HG02938 (cell line): ENCODE measurements around the gene HNRNPM.

ENCODE experiments used
- ATAC-seq: cut with Tn5 transposase; IDR thresholded peaks from one replicate; pipeline ENCODE4 v1.9.1; 2021; ENCODE audit warnings: mild to moderate bottlenecking, moderate library complexity; ENCODE audit not compliant: unreplicated experiment

HNRNPM gene

DNA sequence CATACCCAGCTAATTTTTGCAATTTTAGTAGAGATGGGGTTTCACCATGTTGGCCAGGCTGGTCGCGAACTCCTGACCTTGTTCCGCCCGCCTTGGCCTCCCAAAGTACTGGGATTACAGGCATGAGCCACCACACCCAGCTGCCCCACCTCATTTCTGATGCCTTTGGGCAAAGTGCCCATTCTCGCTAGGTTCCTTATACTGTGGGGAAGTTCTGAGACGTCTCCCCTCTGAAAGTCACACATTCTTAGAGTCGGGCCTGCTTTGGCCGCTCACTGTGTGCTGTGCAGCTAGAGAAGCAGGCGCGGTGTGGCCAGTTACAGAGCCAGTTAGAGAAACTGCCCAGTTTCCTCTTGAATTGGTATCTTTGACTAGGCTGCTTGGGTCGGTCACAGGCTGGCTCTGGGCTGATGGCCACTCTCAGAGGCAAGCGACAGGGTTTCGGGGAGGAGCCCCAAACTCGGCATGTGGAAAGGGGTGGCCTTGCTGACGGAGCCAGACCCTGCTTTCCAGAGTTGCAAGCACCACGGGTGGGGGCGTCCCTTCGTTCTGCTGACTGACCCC, 39.6 kb downstream of the HNRNPM start:
- no peak for ATAC-seq

DNA sequence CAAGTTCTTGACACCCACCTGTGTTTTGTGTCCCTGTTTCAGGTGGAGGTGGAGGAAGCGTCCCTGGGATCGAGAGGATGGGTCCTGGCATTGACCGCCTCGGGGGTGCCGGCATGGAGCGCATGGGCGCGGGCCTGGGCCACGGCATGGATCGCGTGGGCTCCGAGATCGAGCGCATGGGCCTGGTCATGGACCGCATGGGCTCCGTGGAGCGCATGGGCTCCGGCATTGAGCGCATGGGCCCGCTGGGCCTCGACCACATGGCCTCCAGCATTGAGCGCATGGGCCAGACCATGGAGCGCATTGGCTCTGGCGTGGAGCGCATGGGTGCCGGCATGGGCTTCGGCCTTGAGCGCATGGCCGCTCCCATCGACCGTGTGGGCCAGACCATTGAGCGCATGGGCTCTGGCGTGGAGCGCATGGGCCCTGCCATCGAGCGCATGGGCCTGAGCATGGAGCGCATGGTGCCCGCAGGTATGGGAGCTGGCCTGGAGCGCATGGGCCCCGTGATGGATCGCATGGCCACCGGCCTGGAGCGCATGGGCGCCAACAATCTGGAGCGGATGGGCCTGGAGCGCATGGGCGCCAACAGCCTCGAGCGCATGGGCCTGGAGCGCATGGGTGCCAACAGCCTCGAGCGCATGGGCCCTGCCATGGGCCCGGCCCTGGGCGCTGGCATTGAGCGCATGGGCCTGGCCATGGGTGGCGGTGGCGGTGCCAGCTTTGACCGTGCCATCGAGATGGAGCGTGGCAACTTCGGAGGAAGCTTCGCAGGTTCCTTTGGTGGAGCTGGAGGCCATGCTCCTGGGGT, 41.0 kb downstream of the HNRNPM start:
- no peak for ATAC-seq

DNA sequence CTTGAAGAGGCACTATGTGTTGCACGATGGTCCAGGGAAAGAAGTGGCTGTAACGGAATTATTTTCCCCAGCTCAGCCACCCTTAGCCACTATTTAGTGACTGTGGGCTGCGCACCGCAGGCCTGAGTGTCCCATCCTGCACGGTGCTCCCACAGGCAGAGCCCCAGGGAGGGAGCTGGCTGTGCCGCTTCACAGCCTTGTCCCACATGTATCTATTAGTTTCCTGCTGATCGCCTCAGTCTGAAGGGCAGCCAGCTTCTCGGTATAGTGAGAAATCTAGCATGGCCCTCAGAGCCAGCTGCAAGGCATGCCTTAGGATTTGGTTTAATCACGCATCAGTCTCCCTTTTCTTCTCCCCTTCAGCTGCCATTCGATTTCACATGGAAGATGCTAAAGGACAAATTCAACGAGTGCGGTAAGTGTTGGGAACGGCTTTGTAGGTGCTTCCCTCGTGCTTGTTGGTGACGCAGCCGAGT, 41.9 kb downstream of the HNRNPM start:
- ATAC-seq: no peak

DNA sequence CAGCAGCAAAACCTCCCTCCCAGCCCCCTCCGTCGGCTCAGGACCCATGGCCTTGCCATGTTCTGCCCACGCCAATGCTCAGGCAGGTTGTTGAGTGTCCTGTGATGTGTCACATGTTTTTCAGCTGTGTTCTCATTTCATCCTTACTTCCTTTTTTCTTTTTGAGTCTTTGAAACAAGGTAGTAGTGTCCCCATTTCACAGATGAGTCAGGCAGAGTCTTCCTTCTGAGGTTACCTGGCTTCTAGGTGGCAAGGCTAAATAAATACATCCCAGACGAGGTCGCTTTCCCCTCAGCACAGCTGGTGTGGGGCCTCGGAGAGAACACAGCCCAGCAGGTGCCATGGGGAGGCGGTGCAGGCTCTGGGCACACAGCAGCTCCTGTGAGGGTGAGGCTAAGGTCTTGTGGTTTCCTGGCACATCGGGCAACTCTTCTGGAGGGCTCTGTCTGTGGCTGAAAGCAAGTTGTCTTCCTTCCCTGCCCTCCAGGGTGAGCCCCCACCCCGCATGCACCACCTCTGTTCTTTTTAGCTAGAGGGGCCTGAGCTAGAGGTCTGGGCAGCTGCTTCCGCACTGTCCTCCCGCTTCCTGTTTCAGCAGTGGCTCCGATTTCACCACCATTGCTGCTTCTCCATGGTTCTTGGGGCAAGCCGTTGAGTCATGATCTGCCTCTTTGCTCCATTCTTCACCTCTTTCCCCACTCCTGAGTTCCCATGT, 42.5 kb downstream of the HNRNPM start:
- peak; percentile 43 for ATAC-seq

DNA sequence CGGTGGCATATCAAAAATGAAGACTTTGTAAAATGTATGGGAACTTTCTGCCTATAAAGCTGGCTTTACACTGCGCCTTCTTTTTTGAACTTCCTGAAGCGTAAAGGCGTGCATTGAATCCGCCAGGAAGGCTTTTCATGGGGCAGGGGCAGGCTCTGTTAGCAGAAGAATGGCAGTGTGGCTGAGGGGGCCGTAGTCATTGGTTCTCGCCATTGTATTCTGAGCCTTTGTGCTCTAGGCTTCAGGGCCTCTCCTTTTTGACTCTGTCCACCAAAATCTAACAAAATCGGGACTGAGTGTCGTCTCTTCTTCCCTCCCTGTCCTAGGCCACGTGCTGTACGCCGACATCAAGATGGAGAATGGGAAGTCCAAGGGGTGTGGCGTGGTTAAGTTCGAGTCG, 43.6 kb downstream of the HNRNPM start:
- ATAC-seq: no peak

DNA sequence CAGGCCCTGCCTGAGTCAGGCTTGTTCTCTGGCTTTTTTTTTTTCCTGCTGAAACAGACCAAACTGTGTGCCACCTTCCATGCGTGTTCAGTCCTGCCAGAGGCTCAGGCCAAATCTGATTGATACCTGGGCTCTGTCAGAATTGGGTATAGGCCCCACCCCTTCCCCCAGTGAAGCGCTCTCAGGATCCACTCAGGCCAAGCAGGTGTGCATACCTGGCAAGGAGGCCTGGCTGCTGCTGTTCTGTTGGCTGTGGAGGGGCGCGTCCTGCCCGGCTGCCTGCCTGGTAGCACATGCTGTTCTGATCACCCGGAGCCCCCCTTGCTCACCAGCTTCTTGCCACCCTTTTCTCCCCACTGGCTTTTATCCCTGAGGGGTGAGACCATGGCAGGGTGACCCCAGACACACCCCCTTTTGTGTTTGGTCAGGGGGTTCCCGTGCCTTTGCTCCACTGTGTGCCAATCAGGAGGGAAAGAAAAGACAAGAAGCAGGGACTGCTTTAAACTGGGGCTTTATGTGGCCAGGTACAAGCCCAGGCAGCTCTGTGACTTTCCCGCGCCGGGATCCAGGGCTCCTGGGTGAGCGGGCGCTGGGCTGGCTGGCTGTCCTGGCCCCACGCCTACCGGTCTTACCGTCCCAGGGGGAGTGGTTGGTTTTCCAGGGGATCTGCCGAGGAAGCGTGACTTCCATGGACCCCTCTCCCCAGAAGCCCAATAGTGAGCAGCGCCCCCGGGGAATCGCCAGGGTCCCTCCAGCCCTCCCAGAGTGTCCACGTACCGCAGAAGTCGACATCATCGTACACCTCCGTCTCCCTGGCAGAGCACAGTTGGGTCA, 45.0 kb downstream of the HNRNPM start:
- no peak for ATAC-seq

DNA sequence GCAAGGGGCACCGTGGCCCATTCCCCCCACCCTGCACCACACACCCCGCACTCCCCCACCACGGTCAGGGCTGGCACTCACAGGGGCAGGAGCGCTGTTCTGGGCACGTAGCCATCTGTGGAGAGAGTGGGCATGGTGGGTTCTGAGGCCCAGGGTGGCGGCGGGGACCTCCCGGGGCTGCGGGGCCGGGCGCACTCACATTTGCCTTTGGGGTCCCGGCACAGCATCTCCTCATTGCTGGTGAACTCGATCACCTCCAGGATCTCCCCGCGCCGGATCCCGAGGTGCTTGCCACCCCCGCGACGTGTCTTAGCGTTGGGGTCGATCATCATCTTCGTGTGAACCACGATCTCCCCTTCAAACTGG, 45.6 kb downstream of the HNRNPM start:
- no peak for ATAC-seq

DNA sequence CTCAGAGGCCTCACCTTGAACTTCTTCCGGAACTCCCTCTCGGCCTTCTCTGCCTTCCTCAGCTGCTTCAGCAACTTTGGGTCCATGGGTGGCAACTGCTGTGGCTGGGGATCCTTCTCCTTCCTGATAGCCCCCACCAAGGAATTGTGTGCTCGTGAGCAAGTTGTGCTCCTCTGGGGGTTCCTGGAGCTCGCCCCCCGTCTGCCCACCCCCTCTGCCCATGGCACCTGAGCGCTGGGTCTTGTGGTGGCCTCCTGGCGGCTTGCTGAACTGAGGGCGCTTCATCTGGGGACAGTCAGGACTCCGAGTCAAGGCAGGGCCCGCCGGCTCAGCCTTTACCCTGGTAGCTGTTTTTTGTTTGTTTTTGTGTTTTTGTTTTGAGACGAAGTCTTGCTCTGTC, 46.1 kb downstream of the HNRNPM start:
- ATAC-seq: no peak

DNA sequence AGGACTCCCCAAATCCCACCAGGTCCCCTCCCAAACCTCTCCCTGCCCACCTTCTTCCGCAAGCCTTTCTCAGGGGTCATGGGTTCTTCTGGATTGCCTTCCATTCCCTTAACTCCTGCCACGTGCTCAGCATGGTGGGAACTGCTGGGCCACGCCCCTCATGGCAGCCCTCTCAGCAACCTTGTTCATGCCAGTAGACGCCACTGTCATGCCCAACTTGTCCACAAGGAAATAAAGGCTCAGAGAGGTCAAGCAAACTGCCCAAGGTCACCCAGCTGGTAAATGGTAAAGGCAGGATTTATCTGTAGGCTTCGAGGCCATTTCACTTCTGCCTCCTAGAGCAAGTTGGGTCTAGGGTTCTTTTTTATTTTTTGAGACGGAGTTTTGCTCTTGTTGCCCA, 46.8 kb downstream of the HNRNPM start:
- ATAC-seq: no peak

DNA sequence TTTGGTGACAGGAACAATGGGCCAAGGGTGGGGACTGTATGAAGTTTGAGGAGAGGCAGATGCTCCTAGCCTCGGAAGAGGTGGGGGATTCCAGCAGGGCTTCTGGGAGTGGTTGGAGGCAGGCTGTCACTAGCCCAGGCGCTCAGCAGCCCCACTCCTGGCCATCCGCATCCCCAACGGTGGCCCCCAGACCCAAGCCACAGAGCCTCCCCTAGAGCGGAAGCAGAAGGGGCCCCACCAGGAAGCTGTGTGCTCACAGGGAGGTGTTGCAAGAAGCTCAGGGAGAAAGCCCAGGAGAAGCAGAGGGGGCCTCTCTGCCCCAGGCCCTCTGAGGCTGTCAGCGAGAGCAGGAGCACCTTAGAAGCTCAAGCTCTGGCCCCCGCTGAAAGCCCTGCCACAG, 49.4 kb downstream of the HNRNPM start:
- no peak for ATAC-seq

DNA sequence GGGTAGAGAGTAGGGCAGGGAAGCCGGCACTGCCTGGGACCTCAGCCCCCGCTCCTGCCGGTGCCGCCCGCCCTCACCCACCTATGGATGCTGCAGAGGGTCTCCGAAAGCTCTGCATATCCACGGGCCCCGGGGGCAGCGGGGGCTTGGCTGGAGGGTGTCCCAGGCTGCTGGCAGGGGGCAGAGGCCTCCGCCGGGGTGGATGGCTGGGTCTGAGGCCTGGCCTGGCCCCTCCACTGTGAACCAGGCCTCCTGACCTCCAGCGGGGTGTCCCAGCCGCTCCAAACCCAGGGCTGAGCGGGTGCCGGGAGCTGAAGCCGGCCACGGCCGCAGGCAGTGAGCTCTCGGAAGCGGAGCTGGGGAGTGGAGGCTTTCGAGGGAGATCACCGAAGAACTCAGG, 53.5 kb downstream of the HNRNPM start:
- no peak for ATAC-seq

DNA sequence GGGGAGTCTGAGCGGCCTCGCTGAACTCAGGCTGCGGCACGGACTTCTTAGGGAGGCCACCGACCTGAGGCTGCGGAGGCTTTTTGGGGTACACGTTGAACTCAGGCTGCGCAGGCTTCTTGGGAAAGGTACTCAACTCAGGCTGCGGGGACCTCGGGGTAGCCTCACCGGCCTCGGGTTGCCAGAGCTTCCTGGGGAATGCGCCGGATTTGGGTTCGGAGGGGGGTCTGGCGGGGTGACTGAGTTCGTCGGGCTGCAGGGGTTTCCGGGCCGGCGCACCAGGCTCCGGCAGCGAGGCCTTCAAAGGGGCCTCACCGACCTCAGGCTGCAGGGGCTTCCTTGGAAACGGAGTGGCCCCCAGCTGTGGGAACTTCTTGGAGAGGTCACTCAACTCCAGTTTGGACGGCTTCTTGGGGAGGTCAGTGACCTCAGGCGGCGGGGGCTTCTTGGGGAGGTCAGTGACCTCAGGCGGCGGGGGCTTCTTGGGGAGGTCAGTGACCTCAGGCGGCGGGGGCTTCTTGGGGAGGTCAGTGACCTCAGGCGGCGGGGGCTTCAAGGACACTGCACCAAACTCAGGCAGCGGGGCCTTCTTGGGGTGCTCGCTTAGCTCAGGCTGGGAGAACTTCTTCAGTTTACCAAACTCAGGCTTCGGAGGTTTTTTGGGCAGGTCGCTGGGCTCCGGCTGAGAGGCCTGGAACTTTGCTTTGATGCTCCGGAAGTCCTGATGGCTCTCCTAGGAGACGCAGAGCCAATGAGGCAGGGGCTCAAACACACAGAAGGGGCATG, 54.5 kb downstream of the HNRNPM start:
- ATAC-seq: no peak

DNA sequence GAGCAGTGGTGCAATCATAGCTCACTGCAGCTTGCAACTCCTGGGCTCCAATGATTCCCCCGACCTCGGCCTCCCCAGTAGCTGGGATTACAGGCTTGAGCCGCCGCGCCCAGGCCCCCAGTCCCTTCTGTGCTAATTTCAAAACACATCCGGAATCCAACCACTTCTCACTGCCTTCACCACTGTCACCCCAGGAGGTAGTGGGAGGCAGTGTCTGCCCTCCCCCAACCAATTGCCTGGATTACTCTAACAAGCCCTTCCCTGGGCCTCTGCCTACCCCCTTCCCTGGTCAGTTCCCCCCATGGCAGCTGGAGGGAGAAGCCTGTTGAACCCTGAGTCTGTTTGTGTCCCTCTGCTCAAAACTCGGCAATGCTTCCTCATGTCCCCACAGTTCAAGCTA, 55.4 kb downstream of the HNRNPM start:
- no peak for ATAC-seq

DNA sequence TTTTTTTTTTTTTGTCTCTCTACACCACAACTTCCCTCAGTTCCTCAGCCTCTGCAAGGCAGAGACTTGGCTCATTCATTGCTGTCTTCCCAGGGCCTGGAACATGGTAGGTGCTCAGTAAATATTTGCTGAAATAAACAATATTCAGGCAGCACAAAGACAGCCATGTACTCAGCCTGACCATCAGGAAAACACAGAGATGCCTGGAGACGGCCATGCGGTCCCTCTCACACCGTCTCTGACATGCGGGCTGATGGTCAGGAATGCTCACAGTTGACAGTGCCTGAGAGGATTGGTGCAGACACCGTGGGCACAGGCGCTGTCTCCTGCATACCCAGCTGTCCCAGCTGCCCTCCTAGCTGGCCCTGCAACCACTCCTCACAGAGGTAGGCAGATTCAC, 56.7 kb downstream of the HNRNPM start:
- ATAC-seq: no peak

DNA sequence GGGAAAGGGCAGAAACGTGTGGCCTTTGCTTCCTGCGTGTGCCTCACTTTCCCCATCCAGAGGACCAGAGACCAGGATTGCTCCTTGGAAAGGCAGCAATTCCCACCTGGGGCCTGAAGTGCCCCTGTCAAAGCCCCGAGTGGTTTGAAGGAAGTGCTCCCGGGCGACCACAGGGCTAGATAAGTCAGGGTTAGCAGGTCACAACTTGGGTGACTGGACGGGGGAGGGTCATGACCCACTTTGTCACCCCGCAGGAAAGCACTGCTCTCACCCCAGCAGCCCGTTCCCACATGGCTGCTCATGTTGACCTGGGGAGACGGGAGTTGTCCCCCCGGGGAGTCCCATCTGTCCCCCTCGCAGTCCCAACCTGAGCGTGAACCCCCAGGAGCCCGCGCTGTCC, 57.2 kb downstream of the HNRNPM start:
- no peak for ATAC-seq

DNA sequence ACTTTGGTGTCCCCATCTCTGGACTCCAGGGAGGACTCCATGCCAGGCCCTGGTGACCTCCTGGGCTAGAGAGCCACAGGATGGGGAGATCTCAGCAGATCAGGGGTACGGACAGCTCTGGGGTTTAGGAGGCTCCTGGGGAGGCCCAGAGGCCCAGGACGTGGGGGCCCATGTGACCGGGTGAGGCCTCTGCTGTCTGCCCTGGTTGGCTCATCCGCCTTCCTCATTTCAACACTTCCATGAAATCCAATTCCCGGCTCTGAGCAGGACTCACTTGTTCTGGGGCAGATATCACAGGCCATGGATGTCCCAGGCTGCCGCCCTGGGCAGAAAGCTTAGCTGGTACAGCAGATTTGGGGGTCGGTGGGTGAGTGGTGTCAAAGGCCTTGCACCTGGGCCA, 58.7 kb downstream of the HNRNPM start:
- ATAC-seq: no peak

DNA sequence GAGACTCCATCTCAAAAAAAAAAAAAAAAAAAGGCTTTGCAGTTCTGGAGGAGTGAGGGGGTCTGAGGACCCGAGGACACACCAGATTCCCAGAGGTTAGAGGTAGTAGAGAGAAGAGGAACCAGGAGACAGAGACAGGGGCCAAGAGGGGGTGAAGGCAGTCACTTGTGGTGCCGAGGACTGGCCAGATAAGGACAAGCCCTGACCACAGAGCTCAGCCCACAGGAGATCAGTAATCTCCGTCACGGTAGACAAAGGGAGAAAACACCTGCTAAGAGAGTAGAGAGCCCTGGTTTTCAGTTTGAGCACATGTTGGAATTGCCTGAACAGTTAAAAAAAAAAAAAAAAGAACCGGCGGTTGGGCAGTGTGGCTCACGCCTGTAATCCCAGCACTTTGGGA, 59.4 kb downstream of the HNRNPM start:
- ATAC-seq: no peak

DNA sequence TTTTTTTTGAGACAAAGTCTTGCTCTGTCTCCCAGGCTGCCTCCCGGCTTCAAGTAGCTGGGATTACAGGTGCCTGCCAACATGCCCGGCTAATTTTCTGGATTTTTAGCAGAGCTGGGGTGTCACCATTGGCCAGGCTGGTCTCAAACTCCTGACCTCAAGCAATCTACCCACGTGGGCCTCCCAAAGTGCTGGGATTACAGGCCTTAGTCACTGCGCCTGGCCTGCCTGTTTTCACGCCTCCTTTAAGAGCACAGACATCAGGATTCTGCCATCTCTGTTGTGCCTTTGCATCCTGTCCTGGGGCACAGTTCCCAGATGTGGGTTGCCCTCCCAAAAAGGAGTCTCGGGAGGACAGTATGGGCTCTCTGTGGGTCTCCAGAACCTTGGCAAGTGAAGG, 60.1 kb downstream of the HNRNPM start:
- no peak for ATAC-seq

DNA sequence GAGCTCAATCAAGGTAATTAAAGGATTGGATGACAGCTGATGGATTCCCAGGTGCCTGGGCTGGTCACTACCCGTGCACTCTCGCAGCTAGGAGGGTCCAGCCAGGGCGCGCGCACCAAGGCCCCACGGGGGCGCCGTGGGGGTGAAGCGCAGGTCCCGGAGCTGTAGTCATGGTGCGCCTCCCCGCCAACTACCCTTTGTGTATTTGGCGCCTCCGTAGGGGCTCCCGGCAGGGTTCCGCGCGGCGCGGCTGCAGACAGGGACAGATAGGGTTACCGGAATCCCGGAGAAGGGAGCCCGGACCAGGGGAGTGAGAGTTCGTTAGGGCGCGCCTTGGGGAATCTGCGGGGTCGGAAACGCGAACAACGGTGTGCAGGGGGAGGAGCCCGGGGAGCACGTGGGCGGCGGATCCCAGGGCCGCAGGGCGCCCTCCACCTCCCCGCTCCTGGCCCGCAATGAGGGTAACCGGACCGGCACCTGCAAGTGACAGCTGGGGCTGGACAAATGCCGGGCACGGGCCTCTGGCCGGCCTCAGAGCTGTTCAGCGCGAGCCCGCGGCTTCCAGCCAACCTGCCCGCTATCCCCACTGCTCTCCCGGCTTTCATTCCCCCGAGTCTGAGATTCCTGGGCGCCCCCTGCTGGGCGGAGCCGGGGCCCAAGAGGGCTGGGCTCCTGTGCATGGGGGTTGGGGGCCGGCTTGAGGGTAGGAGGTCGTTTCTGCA, 61.1 kb downstream of the HNRNPM start:
- ATAC-seq: no peak

DNA sequence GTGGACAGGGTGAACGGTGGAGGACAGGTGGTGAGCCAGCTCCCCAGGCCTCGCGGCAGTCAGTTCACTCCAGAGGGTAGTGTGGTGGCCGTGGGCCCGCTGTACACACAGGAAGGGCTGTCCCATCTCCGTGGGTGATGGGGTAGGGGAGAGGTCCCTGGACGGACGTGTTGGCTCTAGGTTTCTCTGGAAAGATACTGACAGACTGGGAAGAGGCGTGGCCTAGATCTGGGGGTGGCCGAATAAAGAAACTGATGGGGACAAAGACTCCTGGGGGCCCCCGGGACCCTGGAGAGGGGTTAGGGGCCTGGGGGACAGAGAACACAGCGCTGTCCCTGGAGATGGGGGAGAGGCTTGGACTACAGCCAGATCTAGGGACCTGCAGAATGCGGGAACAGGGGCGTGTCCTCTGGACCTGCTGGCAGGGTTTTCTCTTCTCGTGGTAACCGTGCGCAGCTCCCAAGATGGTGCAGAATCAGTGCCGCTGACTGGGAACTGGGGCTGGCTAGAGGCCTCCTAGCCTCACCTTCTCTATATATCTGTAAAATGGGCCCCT, 61.7 kb downstream of the HNRNPM start:
- no peak for ATAC-seq
